Peyer's patch (tissue), 4 donors: ENCODE results near the gene TSSC4.

Experiments
- POLR2A ChIP-seq, 2 donors: fragments of 450-650 bp; IDR thresholded peaks; one replicate each; pipeline ENCODE4 v1.5.1; 2017; ENCODE audit warnings: antibody characterized with exemption in 2 of 2, mild to moderate bottlenecking in 2 of 2, moderate library complexity in 2 of 2
- TF ChIP-seq, protein P1 (sequence below), 6 experiments: fragments of 450-650 bp in 4 of 6; fragments of 200-600 bp in 2 of 6; sonication (generic) in 1 of 6; IDR thresholded peaks; one replicate each; pipeline ENCODE4 v1.5.1; 2017 to 2019; ENCODE audit warnings: antibody characterized with exemption in 6 of 6, mild to moderate bottlenecking in 3 of 6, moderate library complexity in 1 of 6

DNA sequence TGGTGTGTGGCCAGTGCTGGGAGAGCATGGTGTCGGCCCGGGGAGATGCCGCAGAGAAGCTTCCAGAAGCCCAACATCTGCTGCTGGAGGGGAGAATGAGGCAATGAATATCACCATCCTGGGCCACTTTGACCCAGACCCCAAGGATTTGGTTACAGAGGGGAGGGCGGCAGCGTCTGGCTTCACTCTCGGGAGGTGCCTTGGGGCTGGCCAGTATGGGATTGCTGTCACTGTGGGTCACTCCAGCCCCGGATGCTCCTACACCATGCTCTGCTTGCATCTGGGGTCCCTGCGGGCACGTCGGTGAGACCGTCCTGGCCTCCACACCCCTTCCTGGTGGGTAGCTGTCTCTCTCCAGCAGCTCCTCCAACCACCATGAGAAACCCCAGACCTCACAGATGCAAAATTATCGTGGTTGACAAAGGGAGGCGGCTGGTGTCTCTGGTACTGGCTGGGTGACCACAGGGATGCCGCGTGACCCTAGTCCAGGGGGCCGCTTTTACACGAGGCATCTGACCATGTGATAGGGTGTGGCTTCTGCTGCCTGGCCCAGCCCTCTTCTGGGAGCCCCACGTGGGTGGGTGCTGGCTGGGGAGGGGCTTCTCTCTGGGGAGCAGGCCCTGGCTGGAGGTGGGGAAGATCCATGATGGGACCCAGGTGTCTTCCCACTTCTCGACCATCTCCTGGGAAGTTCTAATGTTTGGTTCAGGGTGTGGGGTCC lies 49.9 kb downstream of the TSSC4 start:
- TF ChIP-seq, protein P1, sequence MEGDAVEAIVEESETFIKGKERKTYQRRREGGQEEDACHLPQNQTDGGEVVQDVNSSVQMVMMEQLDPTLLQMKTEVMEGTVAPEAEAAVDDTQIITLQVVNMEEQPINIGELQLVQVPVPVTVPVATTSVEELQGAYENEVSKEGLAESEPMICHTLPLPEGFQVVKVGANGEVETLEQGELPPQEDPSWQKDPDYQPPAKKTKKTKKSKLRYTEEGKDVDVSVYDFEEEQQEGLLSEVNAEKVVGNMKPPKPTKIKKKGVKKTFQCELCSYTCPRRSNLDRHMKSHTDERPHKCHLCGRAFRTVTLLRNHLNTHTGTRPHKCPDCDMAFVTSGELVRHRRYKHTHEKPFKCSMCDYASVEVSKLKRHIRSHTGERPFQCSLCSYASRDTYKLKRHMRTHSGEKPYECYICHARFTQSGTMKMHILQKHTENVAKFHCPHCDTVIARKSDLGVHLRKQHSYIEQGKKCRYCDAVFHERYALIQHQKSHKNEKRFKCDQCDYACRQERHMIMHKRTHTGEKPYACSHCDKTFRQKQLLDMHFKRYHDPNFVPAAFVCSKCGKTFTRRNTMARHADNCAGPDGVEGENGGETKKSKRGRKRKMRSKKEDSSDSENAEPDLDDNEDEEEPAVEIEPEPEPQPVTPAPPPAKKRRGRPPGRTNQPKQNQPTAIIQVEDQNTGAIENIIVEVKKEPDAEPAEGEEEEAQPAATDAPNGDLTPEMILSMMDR (IDR thresholded peaks at IDR 0.05), result no peak
- no peak for TF ChIP-seq POLR2A (IDR thresholded peaks at IDR 0.05)
